Memory B cell (primary cell): ENCODE data around the gene ACOT4.
"Not testable (repeated sequence)": the region's sequence is repeated elsewhere in the genome, so short reads cannot be mapped to it uniquely, and the experiment has no call there.

Experiments
- ATAC-seq: fragments of 150-1000 bp; cut with Tn5 transposase; 2 replicates; pipeline ENCODE4 v1.10.0; 2021; ENCODE audit warnings: low read depth, mild to moderate bottlenecking, moderate library complexity
- DNase-seq, 2 donors: peaks; one replicate each; pipeline ENCODE4 v3.0.0; 2022; ENCODE audit warnings: low spot score in 2 of 2
- H3K27ac Mint-ChIP-seq: one replicate; pipeline ENCODE4 v1.8.0; 2022; ENCODE audit warnings: mild to moderate bottlenecking, moderate library complexity, mixed read lengths
- H3K27me3 Mint-ChIP-seq: one replicate; pipeline ENCODE4 v1.8.0; 2022; ENCODE audit warnings: mixed read lengths
- H3K36me3 Mint-ChIP-seq: one replicate; pipeline ENCODE4 v1.8.0; 2022; ENCODE audit warnings: mild to moderate bottlenecking, mixed read lengths
- H3K4me1 Mint-ChIP-seq: one replicate; pipeline ENCODE4 v1.8.0; 2022; ENCODE audit warnings: mixed read lengths
- H3K4me3 Mint-ChIP-seq: one replicate; pipeline ENCODE4 v1.8.0; 2022; ENCODE audit warnings: mild to moderate bottlenecking, moderate library complexity, mixed read lengths
- H3K9me3 Mint-ChIP-seq: one replicate; pipeline ENCODE4 v1.8.0; 2022; ENCODE audit warnings: mixed read lengths

Gene ACOT4

GRCh38 chr14:73591690-73592449 lies at the start of gene ACOT4:
Gene ACOT4 (plus strand): TSS chr14:73591873. CDS start chr14:73591960, 87 bp downstream.
- Mint-ChIP-seq H3K4me3 (peak within 1 kb of the TSS; percentile 87), H3K27me3 (no peaks in the 10 kb centered on the region), H3K36me3 (peaks cover 1% of the 10 kb centered on the region), H3K27ac (no peak within 1 kb of the TSS), H3K4me1 (peaks cover 4% of the 10 kb centered on the region), H3K9me3 (no peaks in the 10 kb centered on the region)
- peak; percentile 46 to 58 for DNase-seq
- ATAC-seq, result peak; percentile 86

- DNase-seq, H3K4me1 Mint-ChIP-seq, ATAC-seq, H3K9me3 Mint-ChIP-seq, H3K36me3 Mint-ChIP-seq, H3K27ac Mint-ChIP-seq, H3K4me3 Mint-ChIP-seq, H3K27me3 Mint-ChIP-seq: not testable (repeated sequence)
These were observed 48.7 kb upstream of the ACOT4 start for GRCh38 chr14:73542961-73543360.

GRCh38 chr14:73545353-73545752 lies 46.3 kb upstream of the ACOT4 start:
- H3K27me3 Mint-ChIP-seq, result not testable (repeated sequence)

GRCh38 chr14:73549097-73549496 lies 42.6 kb upstream of the ACOT4 start:
- DNase-seq, H3K27me3 Mint-ChIP-seq, H3K27ac Mint-ChIP-seq: not testable (repeated sequence)

More at GRCh38 chr14:73545353-73545752, 46.3 kb upstream of the ACOT4 start:
- not testable (repeated sequence) for DNase-seq, H3K9me3 Mint-ChIP-seq, H3K27ac Mint-ChIP-seq, H3K4me3 Mint-ChIP-seq, ATAC-seq, H3K4me1 Mint-ChIP-seq, H3K36me3 Mint-ChIP-seq

GRCh38 chr14:73549889-73550524 lies 41.7 kb upstream of the ACOT4 start:
- not testable (repeated sequence) for H3K4me3 Mint-ChIP-seq, H3K4me1 Mint-ChIP-seq, H3K27me3 Mint-ChIP-seq, H3K36me3 Mint-ChIP-seq, H3K27ac Mint-ChIP-seq, DNase-seq, H3K9me3 Mint-ChIP-seq
- peak; percentile 92 for ATAC-seq

More at GRCh38 chr14:73549097-73549496, 42.6 kb upstream of the ACOT4 start:
- H3K4me3 Mint-ChIP-seq, H3K9me3 Mint-ChIP-seq, ATAC-seq, H3K4me1 Mint-ChIP-seq, H3K36me3 Mint-ChIP-seq: not testable (repeated sequence)

- DNase-seq (no peak), ATAC-seq (no peak)
- H3K36me3 Mint-ChIP-seq, result no peaks in the 10 kb centered on the region
- H3K27me3 Mint-ChIP-seq, result peaks cover 2% of the 10 kb centered on the region
- no peaks in the 10 kb centered on the region for H3K9me3 Mint-ChIP-seq
- no peak overlapping the region for H3K4me3 Mint-ChIP-seq
- no peaks in the 10 kb centered on the region for H3K4me1 Mint-ChIP-seq
- H3K27ac Mint-ChIP-seq, result no peak overlapping the region
These were observed 37.8 kb upstream of the ACOT4 start for GRCh38 chr14:73553845-73554244.

GRCh38 chr14:73557201-73557600 lies 34.5 kb upstream of the ACOT4 start:
- not testable (repeated sequence) for ATAC-seq, DNase-seq, H3K9me3 Mint-ChIP-seq, H3K27ac Mint-ChIP-seq, H3K4me3 Mint-ChIP-seq, H3K36me3 Mint-ChIP-seq, H3K4me1 Mint-ChIP-seq, H3K27me3 Mint-ChIP-seq

GRCh38 chr14:73558238-73558637 lies 33.4 kb upstream of the ACOT4 start:
- not testable (repeated sequence) for H3K36me3 Mint-ChIP-seq, H3K27ac Mint-ChIP-seq, H3K9me3 Mint-ChIP-seq, H3K4me3 Mint-ChIP-seq, ATAC-seq, H3K27me3 Mint-ChIP-seq, H3K4me1 Mint-ChIP-seq, DNase-seq

- not testable (repeated sequence) for H3K9me3 Mint-ChIP-seq, ATAC-seq, H3K27ac Mint-ChIP-seq, H3K4me3 Mint-ChIP-seq, DNase-seq, H3K4me1 Mint-ChIP-seq, H3K27me3 Mint-ChIP-seq
- H3K36me3 Mint-ChIP-seq, result peaks cover 16% of the 10 kb centered on the region
These were observed 29.4 kb upstream of the ACOT4 start for GRCh38 chr14:73562256-73562655.

- not testable (repeated sequence) for ATAC-seq
These were observed 29.0 kb upstream of the ACOT4 start for GRCh38 chr14:73562696-73563095.

GRCh38 chr14:73566431-73566830 lies 25.2 kb upstream of the ACOT4 start:
- not testable (repeated sequence) for H3K27ac Mint-ChIP-seq, ATAC-seq, H3K27me3 Mint-ChIP-seq, H3K4me3 Mint-ChIP-seq, H3K9me3 Mint-ChIP-seq, DNase-seq
- peaks cover 24% of the 10 kb centered on the region for H3K4me1 Mint-ChIP-seq
- peaks cover 16% of the 10 kb centered on the region for H3K36me3 Mint-ChIP-seq

More at GRCh38 chr14:73562696-73563095, 29.0 kb upstream of the ACOT4 start:
- not testable (repeated sequence) for H3K27ac Mint-ChIP-seq, H3K9me3 Mint-ChIP-seq, H3K4me3 Mint-ChIP-seq, H3K4me1 Mint-ChIP-seq, DNase-seq, H3K27me3 Mint-ChIP-seq
- H3K36me3 Mint-ChIP-seq, result peaks cover 16% of the 10 kb centered on the region

GRCh38 chr14:73566935-73567334 lies 24.7 kb upstream of the ACOT4 start:
- H3K36me3 Mint-ChIP-seq, result peaks cover 11% of the 10 kb centered on the region
- not testable (repeated sequence) for H3K27me3 Mint-ChIP-seq, H3K9me3 Mint-ChIP-seq, H3K4me3 Mint-ChIP-seq, DNase-seq, H3K27ac Mint-ChIP-seq, ATAC-seq
- peaks cover 24% of the 10 kb centered on the region for H3K4me1 Mint-ChIP-seq

- Mint-ChIP-seq H3K27ac (peak overlapping the region; percentile 94), H3K9me3 (peaks cover 2% of the 10 kb centered on the region), H3K4me1 (peaks cover 24% of the 10 kb centered on the region), H3K4me3 (no peak overlapping the region), H3K27me3 (no peaks in the 10 kb centered on the region), H3K36me3 (peaks cover 10% of the 10 kb centered on the region)
- ATAC-seq, result no peak
- no peak for DNase-seq
These were observed 24.3 kb upstream of the ACOT4 start for GRCh38 chr14:73567358-73567757.

- H3K9me3 Mint-ChIP-seq, result no peaks in the 10 kb centered on the region
- peak overlapping the region; percentile 96 for H3K4me3 Mint-ChIP-seq
- peak overlapping the region; percentile 94 for H3K27ac Mint-ChIP-seq
- H3K27me3 Mint-ChIP-seq, result no peaks in the 10 kb centered on the region
- peaks cover 8% of the 10 kb centered on the region for H3K36me3 Mint-ChIP-seq
- DNase-seq (no peak), ATAC-seq (no peak)
- peaks cover 24% of the 10 kb centered on the region for H3K4me1 Mint-ChIP-seq
These were observed 23.5 kb upstream of the ACOT4 start for GRCh38 chr14:73567951-73568885.
